IPS DF 6.9 (cell line): ENCODE measurements around the gene AKR1D1.
"Not testable (repeated sequence)": the region's sequence is repeated elsewhere in the genome, so short reads cannot be mapped to it uniquely, and the experiment has no call there.

ENCODE experiments used
- DNase-seq: peaks from one replicate; pipeline ENCODE4 v3.0.0-alpha.2; 2013; ENCODE audit warnings: low read depth, low spot score
- H3K27ac ChIP-seq: one replicate; pipeline ENCODE4 v1.5.1; 2013; ENCODE audit warnings: low read length, control low read depth
- H3K27me3 ChIP-seq: 2 replicates; pipeline ENCODE4 v1.6.1; 2013; ENCODE audit warnings: mild to moderate bottlenecking, low read length; ENCODE audit not compliant: control insufficient read depth, insufficient read depth
- H3K36me3 ChIP-seq: 2 replicates; pipeline ENCODE4 v1.6.1; 2013; ENCODE audit warnings: low read length; ENCODE audit not compliant: control insufficient read depth, insufficient read depth
- H3K4me1 ChIP-seq: 2 replicates; pipeline ENCODE4 v1.6.1; 2013; ENCODE audit warnings: low read length; ENCODE audit not compliant: control insufficient read depth, insufficient read depth
- H3K4me3 ChIP-seq: 2 replicates; pipeline ENCODE4 v1.5.1; 2013; ENCODE audit warnings: mild to moderate bottlenecking, low read length
- H3K9me3 ChIP-seq: 2 replicates; pipeline ENCODE4 v1.6.1; 2013; ENCODE audit warnings: low read length, inconsistent platforms; ENCODE audit not compliant: control insufficient read depth, insufficient read depth
- WGBS: extraction: QIAGEN DNeasy Blood & Tissue Kit; methylation state at CpG from one replicate; pipeline ENCODE4 v1.1.7; 2013; ENCODE audit warnings: mixed read lengths, missing lambda C conversion rate; ENCODE audit not compliant: insufficient read length, insufficient coverage; 5-methylcytosine and 5-hydroxymethylcytosine counted together

Gene AKR1D1

DNA sequence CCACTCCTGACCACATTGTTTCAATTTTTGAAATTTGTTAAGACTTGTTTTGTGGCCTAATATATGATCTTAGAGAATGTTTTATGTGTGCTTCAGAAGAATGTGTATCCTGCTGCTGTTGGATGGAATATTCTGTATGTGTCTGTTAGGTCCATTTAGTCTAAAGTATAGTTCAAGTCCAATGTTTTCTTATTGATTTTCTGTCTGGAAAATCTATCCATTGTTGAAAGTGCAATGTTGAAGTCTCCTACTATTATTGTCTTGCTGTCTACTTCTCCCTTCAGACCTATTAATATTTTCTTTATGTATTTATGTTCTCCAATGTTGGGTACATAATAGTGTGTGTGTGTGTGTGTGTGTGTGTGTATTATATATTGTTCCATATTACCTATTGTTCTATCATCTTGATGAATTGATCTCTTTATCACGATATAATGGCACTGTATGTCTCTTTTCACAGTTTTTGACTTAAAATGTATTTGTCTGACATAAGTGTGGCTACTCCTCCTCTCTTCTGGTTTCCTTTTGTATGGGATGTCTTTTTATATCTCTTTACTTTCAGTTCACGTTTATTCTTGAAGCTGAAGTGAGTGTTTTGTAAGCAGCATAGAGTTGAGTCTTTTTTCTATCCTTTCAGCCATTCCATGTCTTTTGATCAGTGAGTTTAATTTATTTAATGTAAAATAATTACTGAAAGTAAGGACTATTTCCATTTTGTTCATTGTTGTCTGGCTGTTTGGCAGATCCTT, 61.3 kb downstream of the AKR1D1 start:
- Histone ChIP-seq H3K4me3 (no peak overlapping the region), H3K4me1 (no peaks in the 10 kb centered on the region), H3K9me3 (no peaks in the 10 kb centered on the region), H3K36me3 (no peaks in the 10 kb centered on the region), H3K27ac (no peak overlapping the region), H3K27me3 (no peaks in the 10 kb centered on the region)
- WGBS = no CpG with 5 or more reads among the region's 2 CpGs
- no peak for DNase-seq

DNA sequence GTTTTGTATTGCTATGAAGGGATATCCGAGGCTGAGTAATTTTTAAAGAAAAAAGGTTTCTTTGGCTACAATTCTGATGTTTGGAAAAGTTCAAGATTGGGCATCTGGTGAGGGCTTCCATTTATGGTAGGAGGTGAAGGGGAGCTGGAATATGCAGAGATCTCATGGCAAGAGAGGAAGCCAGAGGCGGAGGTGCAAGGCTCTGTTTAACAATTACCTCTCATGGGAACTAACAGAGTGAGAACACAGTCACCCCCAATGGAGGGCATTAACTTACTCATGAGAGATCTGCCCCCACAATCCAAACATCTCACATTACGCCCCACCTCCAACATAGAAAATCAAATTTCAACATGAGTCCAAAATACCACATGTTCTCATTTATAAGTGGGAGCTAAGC, 62.0 kb downstream of the AKR1D1 start:
- Histone ChIP-seq H3K9me3 (no peaks in the 10 kb centered on the region), H3K4me3 (no peak overlapping the region), H3K27me3 (no peaks in the 10 kb centered on the region), H3K36me3 (no peaks in the 10 kb centered on the region), H3K27ac (no peak overlapping the region), H3K4me1 (no peaks in the 10 kb centered on the region)
- WGBS = no CpG with 5 or more reads among the region's 3 CpGs
- DNase-seq = no peak

DNA sequence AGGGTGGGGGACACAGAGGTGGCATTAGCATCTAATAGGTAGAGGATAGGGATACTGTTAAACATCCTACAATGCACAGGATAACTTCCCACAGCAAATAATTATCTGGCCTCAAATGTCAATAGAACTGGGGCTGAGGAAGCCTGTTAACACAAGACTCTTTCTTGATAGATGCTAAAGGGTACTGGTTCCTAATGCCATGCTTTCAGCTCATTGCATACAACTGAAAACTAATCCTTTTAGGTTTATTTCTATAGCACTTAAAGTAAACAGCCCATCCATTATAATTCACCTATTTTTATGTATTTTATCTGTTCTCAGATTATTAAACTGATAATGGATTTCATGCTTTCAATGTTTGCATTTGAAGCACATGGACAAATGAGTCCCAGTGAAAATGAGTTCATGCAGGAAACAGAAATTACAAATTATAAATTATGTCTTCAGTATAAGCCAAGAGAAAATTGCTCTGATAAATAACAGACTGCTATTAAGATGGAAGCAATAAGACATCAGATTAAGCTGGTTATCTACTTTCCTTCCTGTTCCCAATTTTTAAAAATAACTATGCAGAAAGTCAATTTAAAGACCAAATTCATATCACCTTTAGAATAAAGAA, 66.4 kb downstream of the AKR1D1 start:
- no peaks in the 10 kb centered on the region for H3K27me3 ChIP-seq
- no peak overlapping the region for H3K4me3 ChIP-seq
- no peaks in the 10 kb centered on the region for H3K36me3 ChIP-seq
- no peaks in the 10 kb centered on the region for H3K9me3 ChIP-seq
- no peaks in the 10 kb centered on the region for H3K4me1 ChIP-seq
- no peak overlapping the region for H3K27ac ChIP-seq
- DNase-seq = no peak

DNA sequence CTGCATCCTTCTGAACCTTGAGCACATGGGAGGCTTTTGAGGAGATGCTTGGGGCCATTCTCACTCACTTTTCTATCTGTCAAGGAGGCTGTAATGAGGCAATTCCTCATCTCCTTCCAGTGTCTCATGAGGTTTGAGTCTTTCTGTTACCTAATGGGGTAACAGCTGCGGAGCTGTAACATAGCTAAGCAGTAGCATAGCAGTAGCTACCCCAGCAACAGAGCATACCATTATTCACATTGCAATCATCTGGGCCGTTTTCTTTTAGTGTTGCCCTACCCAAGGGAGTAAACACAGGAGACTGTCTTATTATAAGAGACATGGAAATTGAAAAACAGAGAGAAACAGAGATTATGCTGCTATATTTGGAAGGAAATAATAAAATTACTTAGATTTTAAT, 68.7 kb downstream of the AKR1D1 start:
- Histone ChIP-seq H3K27me3 (no peaks in the 10 kb centered on the region), H3K4me1 (no peaks in the 10 kb centered on the region), H3K27ac (no peak overlapping the region), H3K36me3 (no peaks in the 10 kb centered on the region), H3K9me3 (no peaks in the 10 kb centered on the region), H3K4me3 (no peak overlapping the region)
- DNase-seq = no peak
- no CpG with 5 or more reads among the region's 2 CpGs for WGBS

DNA sequence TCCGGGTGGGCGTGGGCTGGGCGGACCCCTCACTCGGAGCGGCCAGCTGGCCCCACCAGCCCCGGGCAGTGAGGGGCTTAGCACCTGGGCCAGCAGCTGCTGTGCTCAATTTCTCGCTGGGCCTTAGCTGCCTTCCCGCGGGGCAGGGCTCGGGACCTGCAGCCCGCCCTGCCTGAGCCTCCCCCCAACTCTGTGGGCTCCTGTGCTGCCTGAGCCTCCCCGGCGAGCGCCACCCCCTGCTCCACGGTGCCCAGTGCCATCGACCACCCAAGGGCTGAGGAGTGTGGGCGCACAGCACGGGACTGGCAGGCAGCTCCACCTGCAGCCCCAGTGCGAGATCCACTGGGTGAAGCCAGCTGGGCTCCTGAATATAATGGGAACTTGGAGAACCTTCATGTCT, 70.0 kb downstream of the AKR1D1 start:
- H3K27ac ChIP-seq, H3K4me3 ChIP-seq, DNase-seq, H3K9me3 ChIP-seq, H3K36me3 ChIP-seq, H3K27me3 ChIP-seq, H3K4me1 ChIP-seq: not testable (repeated sequence)
- no CpG with 5 or more reads among the region's 19 CpGs for WGBS

DNA sequence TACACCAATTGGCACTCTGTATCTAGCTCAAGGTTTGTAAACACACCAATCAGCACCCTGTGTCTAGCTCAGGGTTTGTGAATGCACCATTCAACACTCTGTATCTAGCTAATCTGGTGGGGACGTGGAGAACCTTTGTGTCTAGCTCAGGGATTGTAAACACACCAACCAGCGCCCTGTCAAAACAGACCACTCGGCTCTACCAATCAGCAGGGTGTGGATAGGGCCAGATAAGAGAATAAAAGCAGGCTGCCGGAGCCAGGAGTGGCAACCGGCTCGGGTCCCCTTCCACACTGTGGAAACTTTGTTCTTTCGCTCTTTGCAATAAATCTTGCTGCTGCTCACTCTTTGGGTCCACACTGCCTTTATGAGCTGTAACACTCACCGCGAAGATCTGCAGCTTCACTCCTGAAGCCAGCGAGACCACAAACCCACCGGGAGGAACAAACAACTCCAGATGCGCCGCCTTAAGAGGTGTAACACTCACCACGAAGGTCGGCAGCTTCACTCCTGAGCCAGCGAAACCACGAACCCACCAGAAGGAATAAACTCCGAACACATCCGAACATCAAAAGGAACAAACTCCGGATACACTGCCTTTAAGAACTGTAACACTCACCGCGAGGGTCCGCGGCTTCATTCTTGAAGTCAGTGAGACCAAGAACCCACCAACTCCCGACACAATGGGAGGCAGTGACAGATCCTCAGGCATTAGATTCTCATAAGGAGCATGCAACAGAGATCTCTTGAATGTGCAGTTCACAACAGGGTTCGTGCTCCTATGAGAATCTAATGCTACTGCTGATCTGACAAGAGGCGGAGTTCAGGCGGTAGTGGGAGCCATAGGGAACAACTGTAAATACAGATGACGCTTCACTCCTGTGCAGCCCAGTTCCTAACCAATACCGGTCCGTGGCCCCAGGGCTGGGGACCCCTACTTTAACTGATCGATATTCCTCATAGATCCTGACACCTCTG, 70.8 kb downstream of the AKR1D1 start:
- DNase-seq, H3K36me3 ChIP-seq, H3K4me3 ChIP-seq, H3K27ac ChIP-seq, H3K27me3 ChIP-seq, H3K4me1 ChIP-seq, H3K9me3 ChIP-seq: not testable (repeated sequence)
- WGBS = no CpG with 5 or more reads among the region's 32 CpGs

DNA sequence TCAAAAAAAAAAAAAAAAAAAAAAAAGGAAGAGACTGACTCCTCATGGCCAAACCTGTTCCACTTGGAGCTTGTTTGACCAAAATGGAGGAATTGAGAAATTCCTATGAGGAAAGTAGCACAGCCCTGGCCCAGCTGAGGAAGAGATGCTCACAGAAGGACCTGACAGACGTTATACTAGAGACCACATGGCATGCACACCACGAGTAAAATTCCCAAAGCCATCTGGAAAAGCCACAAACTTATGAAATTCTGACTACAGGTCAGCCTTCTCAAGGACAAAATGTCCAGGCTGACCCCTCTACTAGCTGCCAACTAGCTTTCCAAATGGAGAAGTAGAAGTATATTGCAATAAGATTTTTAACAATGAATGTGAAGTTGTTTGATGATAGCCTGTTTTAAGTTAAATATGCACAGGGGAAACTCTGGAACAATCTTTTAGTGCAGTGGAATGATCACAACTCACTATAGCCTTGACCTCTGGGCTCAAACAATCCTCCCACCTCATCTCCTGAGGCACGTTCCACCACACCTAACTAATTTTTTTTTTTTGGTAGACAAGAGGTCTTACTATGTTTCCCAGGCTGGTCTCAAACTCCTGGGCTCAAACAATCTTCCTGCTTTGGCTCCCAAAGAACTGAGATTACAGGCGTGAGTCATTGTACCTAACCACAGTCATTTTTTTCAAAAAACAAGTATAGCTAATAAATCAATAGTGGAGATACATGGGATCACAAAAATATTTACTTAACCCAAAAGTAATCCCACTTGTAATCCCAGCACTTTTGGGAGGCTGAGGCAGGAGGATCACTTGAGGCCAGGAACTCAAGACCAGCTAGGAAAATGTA, 75.7 kb downstream of the AKR1D1 start:
- H3K27ac ChIP-seq = no peak overlapping the region
- H3K4me3 ChIP-seq = no peak overlapping the region
- no CpG with 5 or more reads among the region's 4 CpGs for WGBS
- DNase-seq = no peak
- no peaks in the 10 kb centered on the region for H3K4me1 ChIP-seq
- no peaks in the 10 kb centered on the region for H3K36me3 ChIP-seq
- H3K27me3 ChIP-seq = no peaks in the 10 kb centered on the region
- H3K9me3 ChIP-seq = no peaks in the 10 kb centered on the region

DNA sequence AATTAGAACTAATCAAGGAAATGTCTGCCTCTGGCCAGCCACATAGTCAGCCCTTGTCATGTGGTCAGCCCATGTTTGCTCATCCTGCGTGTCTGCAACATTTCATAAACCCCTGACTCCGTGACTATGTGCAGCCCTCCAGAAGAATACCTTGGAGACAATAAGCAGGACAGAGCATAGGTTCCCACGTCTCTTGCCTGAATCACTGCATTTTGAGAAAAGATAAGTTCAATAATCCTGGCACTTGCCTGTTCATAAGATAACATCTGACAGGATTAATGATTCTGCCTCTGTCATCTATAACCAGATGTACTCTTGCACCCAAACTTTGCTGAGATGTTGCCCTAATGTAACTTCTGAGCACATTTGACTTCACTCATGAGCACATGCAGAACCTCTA, 78.4 kb downstream of the AKR1D1 start:
- H3K36me3 ChIP-seq = no peaks in the 10 kb centered on the region
- no peak overlapping the region for H3K27ac ChIP-seq

DNA sequence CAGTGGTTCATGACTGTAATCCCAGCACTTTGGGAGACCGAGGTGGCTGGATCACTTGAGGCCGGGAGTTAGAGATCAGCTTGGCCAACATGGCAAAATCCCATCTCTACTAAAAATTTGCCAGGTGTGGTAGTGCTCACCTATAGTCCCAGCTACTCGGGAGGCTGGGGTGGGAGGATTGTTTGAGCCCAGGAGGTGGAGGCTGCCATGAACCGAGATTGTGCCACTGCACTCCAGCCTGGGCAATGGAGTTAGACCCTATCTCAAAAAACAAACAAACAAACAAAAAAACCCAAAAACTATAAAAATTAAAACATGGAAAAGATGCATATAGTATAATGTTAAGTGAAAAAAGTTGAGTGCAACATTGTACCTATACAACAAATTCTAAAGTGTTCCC, 81.4 kb downstream of the AKR1D1 start:
- H3K4me1 ChIP-seq = no peaks in the 10 kb centered on the region; the same call in 1 of the 2 replicates

More for the DNA sequence above, 78.4 kb downstream of the AKR1D1 start:
- WGBS = no CpG with 5 or more reads among the region's 3 CpGs
- H3K4me3 ChIP-seq = no peak overlapping the region
- H3K4me1 ChIP-seq = no peaks in the 10 kb centered on the region
- DNase-seq = no peak
- no peaks in the 10 kb centered on the region for H3K27me3 ChIP-seq
- H3K9me3 ChIP-seq = no peaks in the 10 kb centered on the region

More for the DNA sequence above, 81.4 kb downstream of the AKR1D1 start:
- Histone ChIP-seq H3K9me3 (no peaks in the 10 kb centered on the region), H3K36me3 (no peaks in the 10 kb centered on the region), H3K27me3 (no peaks in the 10 kb centered on the region), H3K27ac (no peak overlapping the region), H3K4me3 (no peak overlapping the region)
- WGBS = no CpG with 5 or more reads among the region's 4 CpGs
- DNase-seq = no peak
